Vagina (tissue), 2 donors: ENCODE results near the gene CRB1.

Experiments used
- CTCF ChIP-seq, 3 experiments: fragments of 450-650 bp in 2 of 3; fragments of 200-600 bp in 1 of 3; sonication (generic) in 1 of 3; IDR thresholded peaks; one replicate each; pipeline ENCODE4 v1.5.1; 2017 to 2019; ENCODE audit warnings: antibody characterized with exemption in 3 of 3, mild to moderate bottlenecking in 2 of 3, moderate library complexity in 2 of 3
- POLR2A ChIP-seq, 2 donors: fragments of 450-650 bp; IDR thresholded peaks; one replicate each; pipeline ENCODE4 v1.6.1; 2017; ENCODE audit warnings: antibody characterized with exemption in 2 of 2, mild to moderate bottlenecking in 2 of 2, moderate library complexity in 2 of 2

- TF ChIP-seq CTCF (IDR thresholded peaks at IDR 0.05) (no peak), POLR2A (IDR thresholded peaks at IDR 0.05) (no peak)
These were observed 253.2 kb downstream of the CRB1 start for GRCh38 chr1:197521118-197521739.
